Activated T-helper 1 cell treated with anti-CD3 and anti-CD28 coated beads, Interleukin-12 subunit alpha, Interleukin-12 subunit beta, Interleukin-2, Interleukin-4 antibody, amounts not matched to agents 30 ng/mL and 10 ng/mL and 1 ng/mL, durations not matched to agents 14 hours and 24 hours and 36 hours (primary cell): Measurements from ENCODE around the gene NOTCH3. TPM values are rescaled to one million over a fixed set of nuclear protein-coding genes. Genes with fewer than 3 reads are reported as not detected.
A peak's percentile ranks its signal among the peaks of the same experiment; 100 is the strongest.

Experiments used
- DNase-seq: peaks from one replicate; pipeline ENCODE4 v3.0.0; 2021; ENCODE audit warnings: low spot score
- H3K27ac Mint-ChIP-seq: one replicate; pipeline ENCODE4 v1.8.0; 2021; ENCODE audit warnings: mild to moderate bottlenecking, mixed read lengths
- H3K27me3 Mint-ChIP-seq: one replicate; pipeline ENCODE4 v1.8.0; 2022; ENCODE audit warnings: mild to moderate bottlenecking, moderate library complexity, mixed read lengths; ENCODE audit not compliant: insufficient read depth
- H3K36me3 Mint-ChIP-seq: one replicate; pipeline ENCODE4 v1.8.0; 2021; ENCODE audit warnings: low read depth, mixed read lengths
- H3K4me1 Mint-ChIP-seq: one replicate; pipeline ENCODE4 v1.8.0; 2021; ENCODE audit warnings: low read depth, mixed read lengths
- H3K4me3 Mint-ChIP-seq: one replicate; pipeline ENCODE4 v1.8.0; 2021; ENCODE audit warnings: mild to moderate bottlenecking, moderate library complexity, mixed read lengths
- H3K9me3 Mint-ChIP-seq: one replicate; pipeline ENCODE4 v1.8.0; 2021; ENCODE audit warnings: mixed read lengths
- intact Hi-C: fragments of 100-400 bp; cut with micrococcal nuclease; formaldehyde crosslinking; loops from one replicate; pipeline ENCODE4 v1.15.1; 2024
- total RNA-seq: library from RNA; stranded (reverse); gene quantifications from 2 replicates; pipeline ENCODE4 v1.2.3, GENCODE V29; 2022

The NOTCH3 gene
- total RNA-seq: not detected in 2 replicates

DNA sequence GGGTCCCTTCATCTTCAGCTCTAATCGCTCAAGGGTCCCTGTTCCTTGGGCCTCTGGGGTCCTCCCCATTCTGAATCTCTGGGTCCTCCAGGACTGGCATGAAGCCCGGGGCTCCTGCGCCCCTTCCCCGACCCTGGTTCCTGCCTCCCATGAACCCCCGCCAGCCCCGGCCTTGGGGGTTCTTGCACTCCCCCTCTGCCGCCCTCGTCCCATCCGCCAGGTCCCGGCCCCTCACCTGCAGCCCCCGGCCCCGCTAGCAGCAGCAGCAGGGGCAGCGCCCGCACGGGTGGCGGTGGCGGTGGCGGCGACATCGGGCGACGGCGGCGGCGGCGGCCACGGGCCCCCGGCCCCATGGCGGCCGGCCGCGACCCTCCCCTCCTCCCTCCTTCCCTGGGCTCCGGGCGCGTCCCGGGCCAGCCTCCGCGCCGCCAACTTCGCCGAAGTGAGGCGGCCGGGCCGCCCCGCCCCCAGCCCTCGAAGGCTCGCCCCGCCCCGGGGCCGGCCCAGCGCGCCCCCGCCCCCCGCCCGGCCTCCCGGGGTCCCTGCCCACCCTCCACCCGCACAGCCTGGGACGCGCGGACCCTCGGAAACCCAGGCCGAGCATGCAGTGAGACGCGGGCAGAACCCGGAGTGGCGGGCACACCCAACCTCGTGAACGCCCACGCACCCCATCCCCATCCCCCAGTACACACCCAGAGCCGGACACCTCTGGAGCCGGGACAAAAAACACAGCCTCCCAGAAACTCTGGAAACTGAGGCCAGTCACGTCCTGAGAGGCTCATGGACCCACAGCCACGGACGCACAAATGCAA, at the start of gene NOTCH3:
NOTCH3 (minus strand) TSS at position 443 of the 812 bp plus-strand sequence; CDS start at position 353, 90 bp downstream.
- Mint-ChIP-seq H3K36me3 (no peaks in the 10 kb centered on the region), H3K27ac (no peak within 1 kb of the TSS), H3K4me1 (no peaks in the 10 kb centered on the region), H3K4me3 (no peak within 1 kb of the TSS), H3K27me3 (peaks cover 51% of the 10 kb centered on the region), H3K9me3 (no peaks in the 10 kb centered on the region)
- DNase-seq: no peak
- intact Hi-C loops: no loop called here

DNA sequence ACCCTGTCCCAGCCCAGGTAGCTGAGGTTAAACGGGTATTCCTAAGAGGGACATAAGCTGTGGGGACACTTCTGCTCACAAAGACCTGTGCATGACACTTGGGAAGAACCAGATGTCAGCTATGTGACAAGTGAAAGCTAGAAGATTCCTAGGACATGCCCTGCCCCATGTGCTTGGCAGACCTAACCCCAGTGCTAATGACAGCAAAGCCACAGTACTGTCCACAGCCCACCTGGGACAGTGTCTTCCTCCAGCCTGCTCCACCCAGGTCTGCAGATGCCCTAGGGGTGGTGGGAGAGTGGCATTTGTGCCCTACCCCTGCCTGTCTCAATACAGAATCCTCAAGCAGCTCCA, 49.8 kb upstream of the NOTCH3 start:
- Mint-ChIP-seq H3K9me3 (no peaks in the 10 kb centered on the region), H3K27ac (no peak overlapping the region), H3K36me3 (peaks cover 25% of the 10 kb centered on the region), H3K4me3 (no peak overlapping the region), H3K27me3 (no peaks in the 10 kb centered on the region), H3K4me1 (no peaks in the 10 kb centered on the region)
- DNase-seq: no peak
- intact Hi-C loops: no loop called here

DNA sequence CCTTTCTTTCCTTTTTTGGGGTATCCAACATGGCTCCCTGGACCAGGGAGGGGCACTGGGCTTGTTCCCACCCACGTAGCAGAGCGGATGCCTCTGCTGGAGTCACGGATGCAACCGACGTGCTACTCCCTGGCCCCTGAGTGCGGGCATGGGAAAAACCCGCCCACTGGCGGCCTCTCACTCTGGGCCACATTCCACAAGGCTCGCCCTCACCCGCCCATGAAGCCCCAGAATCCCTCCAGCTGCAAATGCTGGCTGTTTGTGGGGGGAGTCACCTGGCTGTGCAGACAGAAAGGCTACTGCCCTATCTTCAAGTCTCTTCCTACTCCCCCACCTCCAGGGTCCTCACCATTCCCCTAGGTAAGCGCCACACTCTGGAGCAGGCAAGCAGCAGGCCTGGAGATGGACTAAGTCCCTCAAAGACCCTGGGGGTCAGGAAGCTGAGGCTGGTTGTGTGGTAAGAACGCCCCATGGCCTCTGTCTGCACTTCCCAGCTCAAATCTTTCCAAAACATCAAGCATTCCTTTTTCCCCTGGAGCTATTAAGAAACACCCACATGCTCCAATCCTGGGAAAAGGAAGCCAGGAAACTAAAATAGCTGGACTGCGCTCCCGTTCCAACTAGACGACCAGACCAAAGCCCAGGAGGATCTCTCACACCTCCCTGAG, 49.3 kb upstream of the NOTCH3 start:
- no peak overlapping the region for H3K4me3 Mint-ChIP-seq
- intact Hi-C loops: no loop called here
- no peaks in the 10 kb centered on the region for H3K9me3 Mint-ChIP-seq
- peaks cover 23% of the 10 kb centered on the region for H3K36me3 Mint-ChIP-seq
- H3K27me3 Mint-ChIP-seq: no peaks in the 10 kb centered on the region
- H3K4me1 Mint-ChIP-seq: no peaks in the 10 kb centered on the region
- DNase-seq: no peak
- H3K27ac Mint-ChIP-seq: no peak overlapping the region

DNA sequence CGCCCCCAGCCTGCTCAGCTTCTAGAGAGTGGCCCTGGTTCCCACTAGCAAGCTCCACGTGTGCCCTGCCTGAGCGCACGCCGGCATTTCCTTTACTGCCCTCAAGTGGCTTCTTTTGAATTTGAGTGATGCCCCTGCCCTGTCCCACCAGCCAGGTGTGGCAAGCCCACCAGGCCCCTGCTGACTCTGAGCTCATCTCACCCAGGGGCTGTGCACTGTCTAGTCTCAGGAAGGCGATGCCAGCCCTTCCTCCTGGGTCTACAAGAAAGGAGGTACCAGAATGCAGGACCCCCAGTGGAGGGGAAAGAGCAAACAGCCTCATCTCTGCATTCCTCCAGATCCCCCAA, 48.7 kb upstream of the NOTCH3 start:
- H3K4me3 Mint-ChIP-seq: no peak overlapping the region
- DNase-seq: no peak
- no peaks in the 10 kb centered on the region for H3K27me3 Mint-ChIP-seq
- H3K9me3 Mint-ChIP-seq: no peaks in the 10 kb centered on the region
- H3K36me3 Mint-ChIP-seq: peaks cover 28% of the 10 kb centered on the region
- no peak overlapping the region for H3K27ac Mint-ChIP-seq
- intact Hi-C loops: no loop called here
- H3K4me1 Mint-ChIP-seq: no peaks in the 10 kb centered on the region

DNA sequence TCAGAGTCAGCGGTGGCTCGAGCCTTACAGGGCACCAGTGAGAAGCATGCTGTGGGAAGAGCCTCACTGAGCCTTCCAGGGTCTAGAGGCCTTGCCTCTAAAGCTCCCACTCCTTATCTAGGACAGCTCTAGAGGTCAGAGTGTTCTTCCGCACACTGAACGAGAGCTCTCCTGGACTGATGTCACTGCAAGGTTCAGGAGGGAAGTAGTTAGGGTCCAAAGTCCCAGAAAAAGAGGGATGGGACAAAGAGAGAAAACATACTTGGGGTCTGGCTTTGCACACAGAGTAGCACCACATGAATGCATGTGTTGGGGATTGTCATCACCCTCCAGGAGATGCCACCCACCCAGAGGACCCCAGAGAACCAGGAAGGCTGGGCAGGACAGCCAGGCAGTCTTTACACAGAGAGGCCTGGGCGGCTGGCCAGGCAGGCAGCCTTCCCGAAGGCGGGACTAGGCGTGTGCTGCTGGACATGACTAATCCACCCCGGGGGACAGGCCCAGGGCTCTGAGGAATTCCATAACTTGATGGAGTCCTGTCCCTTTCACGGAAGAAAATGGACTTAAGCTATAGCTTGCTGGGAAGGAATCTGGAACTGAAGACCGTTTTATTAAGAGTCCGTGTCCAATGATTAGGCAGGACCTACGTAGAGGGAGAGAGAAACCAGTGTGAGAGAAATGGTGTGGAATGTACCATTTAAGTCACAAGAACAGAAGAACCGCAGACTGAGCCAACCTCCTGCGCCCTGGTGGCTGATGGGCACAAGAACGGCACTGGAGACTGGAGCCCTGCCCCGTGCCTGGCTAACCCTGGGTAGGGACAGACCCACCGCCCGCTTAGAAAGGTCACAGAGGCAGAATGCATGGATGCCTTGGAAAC, 48.1 kb upstream of the NOTCH3 start:
- no peak for DNase-seq
- Mint-ChIP-seq H3K36me3 (peaks cover 31% of the 10 kb centered on the region), H3K9me3 (no peaks in the 10 kb centered on the region), H3K27me3 (no peaks in the 10 kb centered on the region), H3K27ac (no peak overlapping the region), H3K4me1 (no peaks in the 10 kb centered on the region), H3K4me3 (no peak overlapping the region)
- intact Hi-C loops: no loop called here

DNA sequence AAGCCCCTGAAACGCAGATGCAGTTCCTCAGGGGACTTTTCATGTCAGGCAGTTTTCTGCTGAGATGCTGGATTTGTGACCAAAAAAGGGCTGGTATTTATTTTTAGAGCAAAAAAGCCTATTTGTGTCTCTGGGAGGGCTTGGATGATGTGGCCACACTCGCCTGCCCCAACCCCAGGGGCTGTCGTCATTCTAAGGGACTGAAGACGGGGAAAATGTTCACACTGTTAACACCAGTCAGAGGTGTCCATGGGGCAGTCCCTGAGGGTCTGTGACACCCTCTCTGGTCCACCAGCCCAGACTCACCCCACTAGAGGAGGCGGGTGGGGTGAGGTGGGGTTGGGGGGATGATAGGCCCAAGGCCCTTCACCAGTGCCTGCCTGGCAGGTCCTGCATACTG, 47.3 kb upstream of the NOTCH3 start:
- no peak for DNase-seq
- H3K4me1 Mint-ChIP-seq: no peaks in the 10 kb centered on the region
- no peak overlapping the region for H3K27ac Mint-ChIP-seq
- intact Hi-C loops: no loop called here
- peaks cover 29% of the 10 kb centered on the region for H3K36me3 Mint-ChIP-seq
- no peaks in the 10 kb centered on the region for H3K27me3 Mint-ChIP-seq
- no peak overlapping the region for H3K4me3 Mint-ChIP-seq
- H3K9me3 Mint-ChIP-seq: no peaks in the 10 kb centered on the region

DNA sequence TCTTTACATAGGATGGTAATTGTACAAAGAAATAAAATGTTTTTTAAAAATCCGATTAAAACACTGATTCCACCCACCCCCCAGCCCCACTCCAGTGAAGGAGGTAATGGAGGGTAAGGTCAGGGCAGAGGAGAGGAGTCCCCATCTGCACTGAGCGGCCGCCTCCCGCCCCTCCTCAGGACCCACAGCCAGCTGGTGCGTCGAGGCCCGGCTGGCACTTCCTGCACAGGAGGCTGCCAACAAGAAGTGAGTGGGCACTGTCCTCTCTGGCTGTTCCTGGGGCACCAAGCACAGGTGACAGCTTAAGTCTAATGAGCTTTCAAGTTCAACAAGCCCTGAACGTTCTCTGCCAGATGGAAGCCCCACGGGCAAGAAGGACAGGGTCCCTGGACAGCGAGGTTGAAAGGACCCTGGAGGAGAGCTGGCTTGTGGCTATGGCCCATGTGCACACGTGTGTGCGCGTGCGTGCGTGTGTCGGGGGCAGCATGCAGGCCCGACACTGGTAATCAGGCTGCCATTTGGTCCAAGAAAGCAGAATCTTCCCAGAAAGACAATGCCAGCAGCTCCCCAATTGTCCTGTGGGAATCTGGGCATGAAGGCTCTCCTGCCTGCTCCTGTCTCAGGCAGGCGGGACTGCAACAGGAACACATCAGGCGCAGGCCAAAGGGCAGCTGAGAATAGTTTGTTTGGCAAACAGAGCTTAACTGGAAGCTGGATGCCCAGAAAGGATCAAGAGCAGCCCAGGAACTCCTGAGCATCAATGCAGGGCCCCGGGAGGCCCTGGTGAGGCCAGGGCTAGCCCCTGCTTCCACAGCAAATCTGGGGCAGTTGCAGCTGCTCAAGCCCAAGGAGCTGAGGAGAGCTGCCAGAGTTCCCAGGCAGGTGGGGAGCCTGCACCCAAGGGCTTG, 46.6 kb upstream of the NOTCH3 start:
- Mint-ChIP-seq H3K9me3 (no peaks in the 10 kb centered on the region), H3K27me3 (no peaks in the 10 kb centered on the region), H3K36me3 (peaks cover 28% of the 10 kb centered on the region), H3K4me1 (no peaks in the 10 kb centered on the region), H3K4me3 (no peak overlapping the region), H3K27ac (no peak overlapping the region)
- intact Hi-C loops: no loop called here
- DNase-seq: no peak

DNA sequence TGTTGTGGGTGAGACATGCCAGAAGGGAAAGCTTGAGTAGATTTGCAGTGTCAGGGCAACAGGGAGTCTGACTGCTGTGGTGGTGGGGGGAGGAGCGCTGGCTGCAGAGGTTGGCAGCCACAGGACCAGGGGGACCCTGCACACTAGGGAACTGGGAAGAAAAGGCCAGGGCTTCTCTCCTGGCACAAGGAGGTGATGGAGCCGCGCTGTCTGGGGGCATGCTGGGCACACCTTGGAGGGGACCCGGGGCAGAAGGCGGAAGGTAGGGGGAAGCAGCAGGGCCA, 45.3 kb upstream of the NOTCH3 start:
- no peaks in the 10 kb centered on the region for H3K4me1 Mint-ChIP-seq
- peaks cover 25% of the 10 kb centered on the region for H3K36me3 Mint-ChIP-seq
- no peaks in the 10 kb centered on the region for H3K27me3 Mint-ChIP-seq
- intact Hi-C loops: no loop called here
- H3K4me3 Mint-ChIP-seq: no peak overlapping the region
- H3K9me3 Mint-ChIP-seq: no peaks in the 10 kb centered on the region
- H3K27ac Mint-ChIP-seq: no peak overlapping the region
- no peak for DNase-seq

DNA sequence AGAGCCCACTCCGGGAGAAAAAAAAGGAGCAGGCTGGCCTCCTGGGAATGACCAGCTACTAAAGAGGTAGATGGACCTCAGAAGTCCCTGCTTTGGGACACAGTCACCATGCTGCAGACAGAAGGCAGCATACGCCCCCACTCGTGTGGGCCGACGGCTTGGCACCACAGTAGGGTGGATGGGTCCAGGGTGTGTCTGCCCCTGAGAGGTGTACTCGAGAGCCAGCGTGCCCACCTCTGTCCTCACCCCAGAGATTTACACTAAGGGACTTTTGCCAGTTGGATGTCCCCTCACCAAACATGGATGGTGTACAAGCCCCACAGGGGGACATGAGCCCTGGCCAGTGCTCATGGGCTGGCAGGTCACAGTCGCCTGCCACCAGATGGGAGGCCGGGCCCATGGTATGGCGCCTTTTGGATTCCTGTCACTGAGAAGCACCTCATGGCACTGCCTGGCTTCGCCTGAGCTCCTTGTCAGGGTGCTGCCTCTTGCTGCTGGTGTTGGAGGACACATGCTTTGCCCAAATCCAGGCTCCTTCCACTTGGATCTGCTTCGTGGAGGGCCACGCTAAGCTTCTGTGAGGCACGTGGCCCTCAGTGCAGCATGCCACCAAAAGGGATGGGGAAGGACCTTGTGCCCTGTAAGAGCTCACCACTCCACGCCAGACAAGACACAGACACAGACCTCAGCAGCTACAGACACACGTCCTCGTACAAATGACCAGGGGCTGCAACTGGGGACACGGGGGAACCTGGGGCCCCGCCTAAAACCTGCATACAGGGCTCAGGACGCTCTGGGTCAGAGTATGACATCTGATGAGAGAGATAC, 44.8 kb upstream of the NOTCH3 start:
- Mint-ChIP-seq H3K4me3 (no peak overlapping the region), H3K9me3 (no peaks in the 10 kb centered on the region), H3K36me3 (peaks cover 25% of the 10 kb centered on the region), H3K4me1 (no peaks in the 10 kb centered on the region), H3K27ac (no peak overlapping the region), H3K27me3 (no peaks in the 10 kb centered on the region)
- intact Hi-C loops: no loop called here
- DNase-seq: no peak

DNA sequence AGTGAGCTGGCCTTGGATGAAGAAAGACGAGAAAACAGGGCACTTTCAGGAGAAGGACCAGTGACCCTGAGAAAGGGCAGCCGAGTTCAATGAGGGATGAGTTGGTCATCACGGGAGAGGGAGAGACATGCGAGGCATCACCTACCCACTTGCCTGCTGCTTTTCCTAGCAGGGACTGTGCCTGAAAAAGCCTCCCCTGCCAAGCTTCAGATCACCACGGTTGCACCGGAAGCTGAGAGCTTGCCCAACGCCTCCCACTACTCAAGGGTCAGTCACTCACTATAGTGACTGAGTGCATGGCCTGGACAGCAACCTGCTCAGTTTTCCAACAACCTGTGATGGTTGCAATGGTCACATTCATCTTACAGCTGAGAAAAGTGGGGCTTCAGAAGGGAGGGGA, 44.0 kb upstream of the NOTCH3 start:
- intact Hi-C loops: no loop called here
- Mint-ChIP-seq H3K27ac (peak overlapping the region; percentile 34), H3K4me1 (no peaks in the 10 kb centered on the region), H3K4me3 (no peak overlapping the region), H3K36me3 (peaks cover 26% of the 10 kb centered on the region), H3K27me3 (no peaks in the 10 kb centered on the region), H3K9me3 (no peaks in the 10 kb centered on the region)
- DNase-seq: no peak

DNA sequence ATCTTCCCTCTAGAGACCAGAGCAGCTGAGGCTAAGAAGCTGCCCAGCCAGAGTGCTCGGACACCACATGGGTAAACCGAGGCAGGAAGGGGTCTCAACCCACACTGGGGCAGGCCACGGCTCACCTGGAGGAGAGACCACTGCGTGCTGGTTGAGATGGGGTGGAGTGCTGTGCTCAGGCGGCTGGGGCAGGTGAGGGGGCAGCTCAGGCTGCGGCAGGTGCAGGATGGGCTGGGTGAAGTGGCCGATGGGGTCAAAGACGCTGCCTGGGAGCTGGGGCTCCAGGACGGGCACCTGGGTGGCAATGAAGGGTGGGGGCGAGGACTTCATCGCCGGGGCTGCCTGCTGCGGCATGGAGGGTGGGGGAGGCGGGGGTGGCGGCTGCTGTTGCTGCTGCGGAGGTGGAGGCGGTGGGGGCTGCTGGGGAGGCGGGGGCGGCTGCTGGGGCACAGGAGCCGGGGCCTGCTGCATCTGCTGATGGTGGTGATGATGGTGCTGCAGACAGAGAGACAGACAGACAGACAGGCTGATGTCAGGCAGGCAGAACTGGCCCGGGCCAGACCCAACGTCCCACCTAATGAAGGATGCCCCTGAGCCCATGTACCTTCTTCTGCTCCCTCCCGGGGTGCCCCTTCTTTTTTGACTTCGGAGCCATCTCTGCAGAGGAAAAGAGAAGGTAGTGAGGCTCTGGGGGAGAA, 43.5 kb upstream of the NOTCH3 start:
- H3K27ac Mint-ChIP-seq: peak overlapping the region; percentile 44
- peaks cover 29% of the 10 kb centered on the region for H3K36me3 Mint-ChIP-seq
- H3K27me3 Mint-ChIP-seq: no peaks in the 10 kb centered on the region
- H3K4me1 Mint-ChIP-seq: no peaks in the 10 kb centered on the region
- no peaks in the 10 kb centered on the region for H3K9me3 Mint-ChIP-seq
- H3K4me3 Mint-ChIP-seq: no peak overlapping the region
- no peak for DNase-seq
- intact Hi-C loops: no loop called here
